Measurements from ENCODE around the gene IL10RA. TPM values are rescaled to one million over a fixed set of nuclear protein-coding genes. Genes with fewer than 3 reads are reported as not detected.

IL10RA gene
- total and polyA plus RNA-seq, 4 donors: 2.3 to 11.6 (median 9.2) TPM

GRCh38 chr11:118050208-118050891, 64.2 kb downstream of the IL10RA start:
- Histone ChIP-seq H3K36me3 (ENCODE audit: control insufficient read depth in 4 of 4, insufficient read depth in 3 of 4, low read depth in 1 of 4, low read length in 3 of 4) (no peaks in the 10 kb centered on the region), H3K4me3 (ENCODE audit: low read depth in 1 of 3, low read length in 3 of 3) (no peak overlapping the region), H3K9me3 (ENCODE audit: control insufficient read depth in 4 of 4, low read length in 3 of 4) (no peaks in the 10 kb centered on the region), H3K4me1 (ENCODE audit: control insufficient read depth in 4 of 4, insufficient read depth in 4 of 4, low read length in 3 of 4) (peaks cover 0 to 6% (median 1%) of the 10 kb centered on the region in 4 donors), H3K27ac (ENCODE audit: low read depth in 1 of 2, low read length in 2 of 2) (no peak overlapping the region), H3K27me3 (ENCODE audit: control insufficient read depth in 4 of 4, insufficient read depth in 4 of 4, low read length in 3 of 4) (no peaks in the 10 kb centered on the region), H3K9ac (ENCODE audit: low read depth in 1 of 2, low read length in 2 of 2) (no peak overlapping the region)
- DNase-seq (ENCODE audit: low spot score): no peak
- TF ChIP-seq CTCF (IDR thresholded peaks at IDR 0.05; ENCODE audit: low read depth, low read length, missing input control) (no peak), NR2F2 (IDR thresholded peaks at IDR 0.05) (no peak), SP1 (IDR thresholded peaks at IDR 0.05) (no peak), FOXA1 (IDR thresholded peaks at IDR 0.05) (no peak), EGR1 (IDR thresholded peaks at IDR 0.05; ENCODE audit: low read depth in 2 of 2) (no peak), FOXA2 (IDR thresholded peaks at IDR 0.05) (no peak), TAF1 (conservative IDR thresholded peaks at IDR 0.05) (no peak), REST (IDR thresholded peaks at IDR 0.05) (no peak), RXRA (IDR thresholded peaks at IDR 0.05) (no peak), JUND (IDR thresholded peaks at IDR 0.05) (no peak), ATF3 (IDR thresholded peaks at IDR 0.05) (no peak), YY1 (IDR thresholded peaks at IDR 0.05) (no peak), HNF4G (IDR thresholded peaks at IDR 0.05) (no peak), HNF4A (conservative IDR thresholded peaks at IDR 0.05) (no peak)
- 91% methylated on average over 7 of the region's 7 CpGs for WGBS

Other genes starting within 250 kb of the IL10RA start
- gene DSCAML1, start 189.2 kb upstream of the IL10RA start, total RNA-seq: under 1 TPM; 0.23 to 0.42 TPM
- under 1 TPM; 0.07 to 0.17 TPM for gene DSCAML1, start 189.2 kb upstream of the IL10RA start, polyA plus RNA-seq
- 10 to 100 TPM; 22.9 to 60.6 TPM for gene FXYD2, start 161.7 kb upstream of the IL10RA start, total RNA-seq
- gene FXYD2, start 161.7 kb upstream of the IL10RA start, polyA plus RNA-seq: 100 to 1,000 TPM in 1 of 2 donors, 10 to 100 TPM in 1; 20.2 to 105 TPM
- gene FXYD6, start 109.7 kb upstream of the IL10RA start, total RNA-seq: 1 to 10 TPM; 4.7 to 6.5 TPM
- 10 to 100 TPM; 18.1 to 22.5 TPM for gene FXYD6, start 109.7 kb upstream of the IL10RA start, polyA plus RNA-seq
- gene TMPRSS13, start 57.0 kb upstream of the IL10RA start, total RNA-seq: under 1 TPM; 0.25 to 0.93 TPM
- under 1 TPM; 0.11 to 0.22 TPM for gene TMPRSS13, start 57.0 kb upstream of the IL10RA start, polyA plus RNA-seq
- under 1 TPM; 0.08 to 0.33 TPM for gene TMPRSS4, start 90.7 kb downstream of the IL10RA start, total RNA-seq
- under 1 TPM in 1 of 2 donors, not detected in 1; 0.24 TPM for gene TMPRSS4, start 90.7 kb downstream of the IL10RA start, polyA plus RNA-seq
- not detected for gene SMIM35, start 100.6 kb downstream of the IL10RA start, total RNA-seq
- under 1 TPM in 1 of 2 donors, not detected in 1; 0.07 TPM for gene SMIM35, start 100.6 kb downstream of the IL10RA start, polyA plus RNA-seq
- under 1 TPM; 0.05 to 0.67 TPM for gene SCN4B, start 166.4 kb downstream of the IL10RA start, total RNA-seq
- gene SCN4B, start 166.4 kb downstream of the IL10RA start, polyA plus RNA-seq: under 1 TPM in 1 of 2 donors, not detected in 1; 0.42 TPM
- gene SCN2B, start 190.2 kb downstream of the IL10RA start, total RNA-seq: under 1 TPM in 1 of 2 donors, not detected in 1; 0.05 TPM
- gene SCN2B, start 190.2 kb downstream of the IL10RA start, polyA plus RNA-seq: under 1 TPM in 1 of 2 donors, not detected in 1; 0.01 TPM
- 10 to 100 TPM in 1 of 2 donors, 1 to 10 TPM in 1; 9.6 to 13.5 TPM for gene JAML, start 238.6 kb downstream of the IL10RA start, total RNA-seq
- 1 to 10 TPM; 2.2 to 3.4 TPM for gene JAML, start 238.6 kb downstream of the IL10RA start, polyA plus RNA-seq

Measured in liver (tissue), 9 donors.